ENCODE measurements around the gene TCTA.

- TF ChIP-seq, protein P1, sequence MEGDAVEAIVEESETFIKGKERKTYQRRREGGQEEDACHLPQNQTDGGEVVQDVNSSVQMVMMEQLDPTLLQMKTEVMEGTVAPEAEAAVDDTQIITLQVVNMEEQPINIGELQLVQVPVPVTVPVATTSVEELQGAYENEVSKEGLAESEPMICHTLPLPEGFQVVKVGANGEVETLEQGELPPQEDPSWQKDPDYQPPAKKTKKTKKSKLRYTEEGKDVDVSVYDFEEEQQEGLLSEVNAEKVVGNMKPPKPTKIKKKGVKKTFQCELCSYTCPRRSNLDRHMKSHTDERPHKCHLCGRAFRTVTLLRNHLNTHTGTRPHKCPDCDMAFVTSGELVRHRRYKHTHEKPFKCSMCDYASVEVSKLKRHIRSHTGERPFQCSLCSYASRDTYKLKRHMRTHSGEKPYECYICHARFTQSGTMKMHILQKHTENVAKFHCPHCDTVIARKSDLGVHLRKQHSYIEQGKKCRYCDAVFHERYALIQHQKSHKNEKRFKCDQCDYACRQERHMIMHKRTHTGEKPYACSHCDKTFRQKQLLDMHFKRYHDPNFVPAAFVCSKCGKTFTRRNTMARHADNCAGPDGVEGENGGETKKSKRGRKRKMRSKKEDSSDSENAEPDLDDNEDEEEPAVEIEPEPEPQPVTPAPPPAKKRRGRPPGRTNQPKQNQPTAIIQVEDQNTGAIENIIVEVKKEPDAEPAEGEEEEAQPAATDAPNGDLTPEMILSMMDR (IDR thresholded peaks at IDR 0.05) = no peak
- no peak for TF ChIP-seq EP300 (IDR thresholded peaks at IDR 0.05)
- no peak for TF ChIP-seq POLR2A (IDR thresholded peaks at IDR 0.05)
Observed at GRCh38 chr3:49401766-49402165, 10.5 kb upstream of the TCTA start.

All from tibial nerve (tissue), 4 donors.